HG03103 (cell line): ENCODE data around the gene TRAPPC5.

Experiments used
- ATAC-seq: cut with Tn5 transposase; IDR thresholded peaks from one replicate; pipeline ENCODE4 v1.9.1; 2021; ENCODE audit warnings: low read depth; ENCODE audit not compliant: unreplicated experiment

TRAPPC5 gene

GRCh38 chr19:7729831-7730285, 49.2 kb downstream of the TRAPPC5 start:
- ATAC-seq = no peak

- no peak for ATAC-seq
Observed at GRCh38 chr19:7730286-7731217, 49.9 kb downstream of the TRAPPC5 start.

- ATAC-seq = no peak
Observed at GRCh38 chr19:7731218-7731595, 50.6 kb downstream of the TRAPPC5 start.

- ATAC-seq = no peak
Observed at GRCh38 chr19:7731615-7732014, 51.0 kb downstream of the TRAPPC5 start.

- ATAC-seq = no peak
Observed at GRCh38 chr19:7732045-7732444, 51.4 kb downstream of the TRAPPC5 start, which contains the start of gene CLEC4G. Gene CLEC4G, minus strand, starts transcription at chr19:7732110. Its CDS starts 8 bp downstream, at chr19:7732102.

GRCh38 chr19:7733376-7733775, 52.7 kb downstream of the TRAPPC5 start:
- ATAC-seq = no peak

GRCh38 chr19:7734220-7735203, 53.9 kb downstream of the TRAPPC5 start:
- no peak for ATAC-seq

GRCh38 chr19:7736148-7736547, 55.5 kb downstream of the TRAPPC5 start:
- ATAC-seq = no peak

GRCh38 chr19:7737215-7737614, 56.6 kb downstream of the TRAPPC5 start:
- no peak for ATAC-seq
